PC-3 (cell line): ENCODE measurements around the gene PRTFDC1. TPM values are rescaled to one million over a fixed set of nuclear protein-coding genes. Genes with fewer than 3 reads are reported as not detected.
A peak's percentile ranks its signal among the peaks of the same experiment; 100 is the strongest.

ENCODE experiments used
- ATAC-seq: fragments of 200-7000 bp; cut with Tn5 transposase; 2 replicates; pipeline ENCODE4 v1.9.1; 2020; ENCODE audit warnings: mild to moderate bottlenecking, moderate library complexity
- BruUV-seq: library from RNA; stranded (reverse); fragments of 400-500 nt; replicated peaks from 2 replicates; lab custom pipeline; 2021; lab: Mats Ljungman, UMichigan
- CTCF ChIA-PET: fragments of 300-600 bp; sonication (Branson Sonifier 250); formaldehyde crosslinking; loops from one replicate; lab custom pipeline; 2022; ENCODE audit warnings: antibody characterized with exemption; lab: Charles Lee
- POLR2A ChIA-PET: fragments of 300-600 bp; sonication (Branson Sonifier 250); formaldehyde crosslinking; loops from one replicate; lab custom pipeline; 2022; ENCODE audit warnings: antibody characterized with exemption; ENCODE audit not compliant: unreplicated experiment; lab: Charles Lee
- DNase-seq: peaks from one replicate; pipeline ENCODE4 v3.0.0-alpha.2; 2015
- H2AFZ ChIP-seq: fragments of 300-600 bp; sonication (generic); 2 replicates; pipeline ENCODE4 v1.6.0; 2016; ENCODE audit warnings: antibody characterized with exemption, low read length
- H3F3A ChIP-seq: fragments of 300-600 bp; sonication (generic); one replicate; pipeline ENCODE4 v1.6.0; 2017; ENCODE audit warnings: antibody characterized with exemption, low read length, control low read depth, mild to moderate bottlenecking; ENCODE audit not compliant: unreplicated experiment
- H3K27ac ChIP-seq: fragments of 300-600 bp; sonication (generic); 2 replicates; pipeline ENCODE4 v1.5.1; 2016; ENCODE audit warnings: mild to moderate bottlenecking, low read length
- H3K27me3 ChIP-seq: fragments of 300-600 bp; sonication (generic); 2 replicates; pipeline ENCODE4 v1.6.1; 2016; ENCODE audit warnings: low read length, mixed read lengths
- H3K36me3 ChIP-seq: fragments of 300-600 bp; sonication (generic); 2 replicates; pipeline ENCODE4 v1.6.1; 2016; ENCODE audit warnings: low read depth, mixed run types, low read length, mixed read lengths
- H3K4me1 ChIP-seq: fragments of 300-600 bp; sonication (generic); 2 replicates; pipeline ENCODE4 v1.5.1; 2016; ENCODE audit warnings: low read length; ENCODE audit not compliant: insufficient read depth
- H3K4me2 ChIP-seq: fragments of 300-600 bp; sonication (generic); 2 replicates; pipeline ENCODE4 v1.6.0; 2016; ENCODE audit warnings: low read length
- H3K4me3 ChIP-seq: fragments of 300-600 bp; sonication (generic); 2 replicates; pipeline ENCODE4 v1.5.1; 2016; ENCODE audit warnings: mild to moderate bottlenecking, low read length, mixed read lengths
- H3K79me2 ChIP-seq: fragments of 300-600 bp; sonication (generic); 2 replicates; pipeline ENCODE4 v1.6.1; 2017; ENCODE audit warnings: low read length, mixed read lengths
- H3K9ac ChIP-seq: fragments of 300-600 bp; sonication (generic); 2 replicates; pipeline ENCODE4 v1.6.0; 2016; ENCODE audit warnings: mild to moderate bottlenecking, low read length
- H3K9me2 ChIP-seq: fragments of 300-600 bp; sonication (generic); replicated peaks from 2 replicates; pipeline ENCODE4 v1.6.1; 2016; ENCODE audit warnings: mixed run types, low read length, mixed read lengths
- H3K9me3 ChIP-seq: fragments of 300-600 bp; sonication (generic); 2 replicates; pipeline ENCODE4 v1.6.1; 2016; ENCODE audit warnings: low read length, mixed read lengths
- H4K20me1 ChIP-seq: fragments of 300-600 bp; sonication (generic); 2 replicates; pipeline ENCODE4 v1.6.1; 2016; ENCODE audit warnings: low read length, mixed read lengths
- CTCF ChIP-seq: fragments of 300-600 bp; sonication (generic); conservative IDR thresholded peaks from 2 replicates; pipeline ENCODE4 v1.5.1; 2017; ENCODE audit warnings: antibody characterized with exemption, low read depth, mild to moderate bottlenecking, low read length
- EZH2 ChIP-seq: fragments of 300-600 bp; sonication (generic); IDR thresholded peaks from one replicate; pipeline ENCODE4 v1.6.1; 2017; ENCODE audit warnings: antibody characterized with exemption, mild to moderate bottlenecking, low read length; ENCODE audit not compliant: unreplicated experiment
- EZH2phosphoT487 ChIP-seq: fragments of 300-600 bp; sonication (generic); IDR thresholded peaks from 2 replicates; pipeline ENCODE4 v1.6.1; 2018; ENCODE audit warnings: mild to moderate bottlenecking, antibody characterized with exemption, low read length, borderline replicate concordance
- intact Hi-C: fragments of 100-400 bp; cut with micrococcal nuclease; formaldehyde crosslinking; loops from 2 replicates; pipeline ENCODE4 v1.9.0; 2023
- total RNA-seq: library from RNA; depleted of rRNA; stranded (reverse); fragments of >200 nt; gene quantifications from 2 replicates; pipeline ENCODE4 v1.2.3, GENCODE V29; 2014

PRTFDC1 gene
- total RNA-seq, 1 experiment from 2014 or later, result 10.2 TPM

GRCh38 chr10:24914148-24914547 lies 38.3 kb downstream of the PRTFDC1 start:
- no peaks in the 10 kb centered on the region for H3K9me2 ChIP-seq
- no peak for ATAC-seq
- H3K9me3 ChIP-seq, result no peaks in the 10 kb centered on the region
- H3F3A ChIP-seq, result no peaks in the 10 kb centered on the region
- H3K4me1 ChIP-seq, result peaks cover 24% of the 10 kb centered on the region
- DNase-seq, result no peak
- H3K4me2 ChIP-seq, result no peak overlapping the region
- no TSS peak for BruUV-seq
- no peak overlapping the region for H3K4me3 ChIP-seq
- intact Hi-C loops, result no loop called here
- CTCF ChIA-PET, result no interaction called here
- TF ChIP-seq CTCF (no peak), EZH2phosphoT487 (no peak), EZH2 (no peak)
- H4K20me1 ChIP-seq, result no peaks in the 10 kb centered on the region
- no peaks in the 10 kb centered on the region for H3K36me3 ChIP-seq
- POLR2A ChIA-PET, result no interaction called here
- H3K79me2 ChIP-seq, result no peaks in the 10 kb centered on the region
- no peak overlapping the region for H3K27ac ChIP-seq
- no peaks in the 10 kb centered on the region for H3K27me3 ChIP-seq
- no peak overlapping the region for H3K9ac ChIP-seq
- no peak overlapping the region for H2AFZ ChIP-seq

GRCh38 chr10:24912215-24912614 lies 40.2 kb downstream of the PRTFDC1 start:
- ChIA-PET CTCF (no interaction called here), POLR2A (no interaction called here)
- intact Hi-C loops, result no loop called here
- H3F3A ChIP-seq, result no peaks in the 10 kb centered on the region
- H3K4me1 ChIP-seq, result peaks cover 32% of the 10 kb centered on the region
- peak; percentile 41 for DNase-seq
- H3K9me3 ChIP-seq, result no peaks in the 10 kb centered on the region
- no peaks in the 10 kb centered on the region for H3K36me3 ChIP-seq
- no peak overlapping the region for H2AFZ ChIP-seq
- BruUV-seq, result no TSS peak
- H3K4me3 ChIP-seq, result no peak overlapping the region
- no peaks in the 10 kb centered on the region for H4K20me1 ChIP-seq
- H3K79me2 ChIP-seq, result no peaks in the 10 kb centered on the region
- no peaks in the 10 kb centered on the region for H3K9me2 ChIP-seq
- TF ChIP-seq CTCF (no peak), EZH2 (no peak), EZH2phosphoT487 (no peak)
- H3K4me2 ChIP-seq, result no peak overlapping the region
- peak; percentile 57 for ATAC-seq
- no peaks in the 10 kb centered on the region for H3K27me3 ChIP-seq
- H3K9ac ChIP-seq, result no peak overlapping the region
- H3K27ac ChIP-seq, result peak overlapping the region; percentile 22; the same call in 1 of the 2 replicates

- POLR2A ChIA-PET, result no interaction called here
These were observed 41.4 kb downstream of the PRTFDC1 start for GRCh38 chr10:24911029-24911428.

More at GRCh38 chr10:24911029-24911428, 41.4 kb downstream of the PRTFDC1 start:
- Histone ChIP-seq H3K4me2 (no peak overlapping the region), H3K27me3 (no peaks in the 10 kb centered on the region), H3F3A (no peaks in the 10 kb centered on the region), H3K9ac (no peak overlapping the region), H4K20me1 (no peaks in the 10 kb centered on the region), H3K9me3 (no peaks in the 10 kb centered on the region), H3K4me3 (no peak overlapping the region), H3K9me2 (no peaks in the 10 kb centered on the region), H3K79me2 (no peaks in the 10 kb centered on the region), H3K4me1 (peaks cover 32% of the 10 kb centered on the region), H3K36me3 (no peaks in the 10 kb centered on the region), H3K27ac (no peak overlapping the region), H2AFZ (no peak overlapping the region)
- DNase-seq (no peak), ATAC-seq (no peak)
- intact Hi-C loops, result no loop called here
- CTCF ChIA-PET, result no interaction called here
- BruUV-seq, result no TSS peak
- no peak for TF ChIP-seq CTCF
- TF ChIP-seq EZH2, result no peak
- TF ChIP-seq EZH2phosphoT487, result no peak
